ENCODE data around the gene SH3BP2.

DNA sequence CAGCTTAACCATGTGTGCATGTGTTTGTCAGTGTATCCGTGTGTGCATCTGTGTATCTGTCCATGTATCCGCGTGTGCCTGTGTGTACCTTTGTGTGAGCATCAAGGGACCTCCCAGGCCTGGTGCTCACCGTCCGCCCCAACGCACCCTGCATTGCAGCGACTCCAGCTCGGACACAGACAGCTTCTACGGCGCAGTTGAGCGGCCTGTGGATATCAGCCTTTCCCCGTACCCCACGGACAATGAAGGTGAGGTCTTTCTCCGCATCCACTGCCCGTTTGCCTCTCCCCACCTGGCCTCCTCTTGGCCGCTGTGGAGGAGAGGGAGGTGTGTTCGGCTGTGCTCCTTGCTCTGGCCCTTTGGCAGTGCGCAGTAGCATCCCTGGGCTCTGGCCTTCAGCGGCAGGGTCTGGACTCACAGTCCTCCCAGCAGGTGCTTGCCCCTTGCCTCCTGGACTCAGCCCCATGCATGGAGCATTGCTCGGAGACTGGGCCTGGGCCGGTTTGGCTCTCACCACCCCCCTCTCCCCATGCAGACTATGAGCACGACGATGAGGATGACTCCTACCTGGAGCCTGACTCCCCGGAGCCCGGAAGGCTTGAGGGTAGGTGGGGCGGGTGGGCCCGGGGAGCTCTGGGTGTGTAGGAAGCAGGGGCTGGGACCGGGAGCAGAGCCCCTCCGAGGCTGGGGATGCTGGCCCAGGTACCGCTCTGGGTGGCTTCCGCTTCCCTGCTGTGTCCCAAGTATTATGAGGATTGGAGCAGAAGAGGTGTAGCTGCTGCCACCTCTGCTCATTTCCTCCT lies 34.4 kb downstream of the SH3BP2 start:
- TF ChIP-seq, protein P1, sequence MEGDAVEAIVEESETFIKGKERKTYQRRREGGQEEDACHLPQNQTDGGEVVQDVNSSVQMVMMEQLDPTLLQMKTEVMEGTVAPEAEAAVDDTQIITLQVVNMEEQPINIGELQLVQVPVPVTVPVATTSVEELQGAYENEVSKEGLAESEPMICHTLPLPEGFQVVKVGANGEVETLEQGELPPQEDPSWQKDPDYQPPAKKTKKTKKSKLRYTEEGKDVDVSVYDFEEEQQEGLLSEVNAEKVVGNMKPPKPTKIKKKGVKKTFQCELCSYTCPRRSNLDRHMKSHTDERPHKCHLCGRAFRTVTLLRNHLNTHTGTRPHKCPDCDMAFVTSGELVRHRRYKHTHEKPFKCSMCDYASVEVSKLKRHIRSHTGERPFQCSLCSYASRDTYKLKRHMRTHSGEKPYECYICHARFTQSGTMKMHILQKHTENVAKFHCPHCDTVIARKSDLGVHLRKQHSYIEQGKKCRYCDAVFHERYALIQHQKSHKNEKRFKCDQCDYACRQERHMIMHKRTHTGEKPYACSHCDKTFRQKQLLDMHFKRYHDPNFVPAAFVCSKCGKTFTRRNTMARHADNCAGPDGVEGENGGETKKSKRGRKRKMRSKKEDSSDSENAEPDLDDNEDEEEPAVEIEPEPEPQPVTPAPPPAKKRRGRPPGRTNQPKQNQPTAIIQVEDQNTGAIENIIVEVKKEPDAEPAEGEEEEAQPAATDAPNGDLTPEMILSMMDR (IDR thresholded peaks at IDR 0.05 in 2 of 3, conservative IDR thresholded peaks at IDR 0.05 in 1 of 3; ENCODE audit: borderline replicate concordance in 1 of 3, insufficient read depth in 1 of 3, low read depth in 2 of 3, low read length in 2 of 3) = no peak
- TF ChIP-seq, protein P2, sequence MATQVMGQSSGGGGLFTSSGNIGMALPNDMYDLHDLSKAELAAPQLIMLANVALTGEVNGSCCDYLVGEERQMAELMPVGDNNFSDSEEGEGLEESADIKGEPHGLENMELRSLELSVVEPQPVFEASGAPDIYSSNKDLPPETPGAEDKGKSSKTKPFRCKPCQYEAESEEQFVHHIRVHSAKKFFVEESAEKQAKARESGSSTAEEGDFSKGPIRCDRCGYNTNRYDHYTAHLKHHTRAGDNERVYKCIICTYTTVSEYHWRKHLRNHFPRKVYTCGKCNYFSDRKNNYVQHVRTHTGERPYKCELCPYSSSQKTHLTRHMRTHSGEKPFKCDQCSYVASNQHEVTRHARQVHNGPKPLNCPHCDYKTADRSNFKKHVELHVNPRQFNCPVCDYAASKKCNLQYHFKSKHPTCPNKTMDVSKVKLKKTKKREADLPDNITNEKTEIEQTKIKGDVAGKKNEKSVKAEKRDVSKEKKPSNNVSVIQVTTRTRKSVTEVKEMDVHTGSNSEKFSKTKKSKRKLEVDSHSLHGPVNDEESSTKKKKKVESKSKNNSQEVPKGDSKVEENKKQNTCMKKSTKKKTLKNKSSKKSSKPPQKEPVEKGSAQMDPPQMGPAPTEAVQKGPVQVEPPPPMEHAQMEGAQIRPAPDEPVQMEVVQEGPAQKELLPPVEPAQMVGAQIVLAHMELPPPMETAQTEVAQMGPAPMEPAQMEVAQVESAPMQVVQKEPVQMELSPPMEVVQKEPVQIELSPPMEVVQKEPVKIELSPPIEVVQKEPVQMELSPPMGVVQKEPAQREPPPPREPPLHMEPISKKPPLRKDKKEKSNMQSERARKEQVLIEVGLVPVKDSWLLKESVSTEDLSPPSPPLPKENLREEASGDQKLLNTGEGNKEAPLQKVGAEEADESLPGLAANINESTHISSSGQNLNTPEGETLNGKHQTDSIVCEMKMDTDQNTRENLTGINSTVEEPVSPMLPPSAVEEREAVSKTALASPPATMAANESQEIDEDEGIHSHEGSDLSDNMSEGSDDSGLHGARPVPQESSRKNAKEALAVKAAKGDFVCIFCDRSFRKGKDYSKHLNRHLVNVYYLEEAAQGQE (IDR thresholded peaks at IDR 0.05; ENCODE audit: low read depth) = no peak
- no peak for TF ChIP-seq POLR2AphosphoS5 (IDR thresholded peaks at IDR 0.05; ENCODE audit: low read depth, low read length)
- no peak for TF ChIP-seq POLR2A (IDR thresholded peaks at IDR 0.05; ENCODE audit: borderline replicate concordance, extremely low read depth, insufficient read depth, insufficient read length)
- TF ChIP-seq, protein P3, sequence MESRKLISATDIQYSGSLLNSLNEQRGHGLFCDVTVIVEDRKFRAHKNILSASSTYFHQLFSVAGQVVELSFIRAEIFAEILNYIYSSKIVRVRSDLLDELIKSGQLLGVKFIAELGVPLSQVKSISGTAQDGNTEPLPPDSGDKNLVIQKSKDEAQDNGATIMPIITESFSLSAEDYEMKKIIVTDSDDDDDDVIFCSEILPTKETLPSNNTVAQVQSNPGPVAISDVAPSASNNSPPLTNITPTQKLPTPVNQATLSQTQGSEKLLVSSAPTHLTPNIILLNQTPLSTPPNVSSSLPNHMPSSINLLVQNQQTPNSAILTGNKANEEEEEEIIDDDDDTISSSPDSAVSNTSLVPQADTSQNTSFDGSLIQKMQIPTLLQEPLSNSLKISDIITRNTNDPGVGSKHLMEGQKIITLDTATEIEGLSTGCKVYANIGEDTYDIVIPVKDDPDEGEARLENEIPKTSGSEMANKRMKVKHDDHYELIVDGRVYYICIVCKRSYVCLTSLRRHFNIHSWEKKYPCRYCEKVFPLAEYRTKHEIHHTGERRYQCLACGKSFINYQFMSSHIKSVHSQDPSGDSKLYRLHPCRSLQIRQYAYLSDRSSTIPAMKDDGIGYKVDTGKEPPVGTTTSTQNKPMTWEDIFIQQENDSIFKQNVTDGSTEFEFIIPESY (IDR thresholded peaks at IDR 0.05; ENCODE audit: extremely low read depth, insufficient replicate concordance, low read length) = no peak
